ENCODE measurements around the gene ZNF609.
A peak's percentile ranks its signal among the peaks of the same experiment; 100 is the strongest.

Gene ZNF609

DNA sequence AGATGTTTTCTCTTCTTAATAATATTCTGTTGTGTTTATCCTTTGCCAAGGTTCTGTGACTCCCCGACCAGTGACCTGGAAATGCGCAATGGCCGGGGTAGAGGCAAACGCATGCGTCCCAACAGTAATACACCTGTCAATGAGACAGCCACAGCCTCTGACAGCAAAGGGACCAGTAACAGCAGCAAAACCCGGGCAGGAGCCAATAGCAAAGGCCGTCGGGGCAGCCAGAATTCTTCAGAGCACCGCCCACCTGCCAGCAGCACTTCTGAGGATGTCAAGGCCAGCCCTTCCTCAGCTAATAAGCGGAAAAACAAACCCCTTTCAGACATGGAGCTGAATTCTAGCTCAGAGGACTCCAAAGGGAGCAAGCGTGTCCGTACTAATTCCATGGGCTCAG lies 213.5 kb downstream of the ZNF609 start:
- no peak for DNase-seq

GRCh38 chr15:64678126-64678819 lies 217.9 kb downstream of the ZNF609 start:
- DNase-seq = no peak

DNA sequence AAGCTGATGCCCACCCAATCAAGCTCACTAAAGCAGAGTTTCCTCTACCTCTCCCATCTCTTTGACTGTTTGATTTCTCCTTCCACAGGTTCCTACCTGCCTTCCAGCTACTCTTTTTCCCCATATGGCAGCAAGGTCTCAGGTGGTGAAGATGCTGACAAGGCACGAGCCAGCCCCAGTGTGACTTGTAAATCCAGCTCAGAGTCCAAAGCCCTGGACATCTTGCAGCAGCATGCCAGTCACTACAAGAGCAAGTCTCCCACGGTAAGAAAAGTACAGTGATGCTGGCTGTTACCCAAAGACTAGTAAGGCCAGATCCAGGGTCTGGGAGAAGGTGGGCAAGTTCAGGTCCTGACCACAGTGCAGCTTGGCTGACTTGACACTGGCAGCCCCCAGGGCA lies 219.7 kb downstream of the ZNF609 start:
- DNase-seq = no peak

DNA sequence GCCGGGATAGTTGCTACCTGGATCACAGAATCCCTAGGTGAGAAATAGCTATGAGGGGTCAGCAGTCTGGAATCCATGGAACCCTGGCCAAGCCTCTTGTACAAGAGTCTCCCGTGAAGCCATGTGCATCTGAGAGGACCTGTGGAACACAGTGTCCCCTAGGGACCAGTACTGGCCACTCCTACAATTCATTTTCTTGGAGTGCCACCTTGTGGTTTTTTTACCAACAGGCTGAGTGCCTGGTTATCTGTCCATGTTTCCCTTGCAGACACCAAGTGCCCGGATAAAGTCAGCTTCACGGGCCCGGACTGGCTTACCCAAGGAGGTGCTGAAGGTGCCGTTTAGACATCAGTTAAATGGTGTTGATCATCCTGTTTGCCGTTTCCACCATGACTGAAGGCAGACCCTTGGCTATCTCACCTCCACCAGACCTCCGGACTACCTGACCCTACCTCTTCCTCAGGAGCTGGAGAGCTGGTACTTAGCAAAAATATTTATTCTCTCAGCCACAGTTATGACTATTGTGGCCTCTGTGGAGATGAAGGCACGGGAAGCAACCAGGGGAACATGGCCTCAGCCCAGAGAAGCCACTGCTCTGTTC lies 221.1 kb downstream of the ZNF609 start:
- DNase-seq = no peak

- no peak for DNase-seq
Measured at GRCh38 chr15:64682255-64682654, 221.9 kb downstream of the ZNF609 start.

DNA sequence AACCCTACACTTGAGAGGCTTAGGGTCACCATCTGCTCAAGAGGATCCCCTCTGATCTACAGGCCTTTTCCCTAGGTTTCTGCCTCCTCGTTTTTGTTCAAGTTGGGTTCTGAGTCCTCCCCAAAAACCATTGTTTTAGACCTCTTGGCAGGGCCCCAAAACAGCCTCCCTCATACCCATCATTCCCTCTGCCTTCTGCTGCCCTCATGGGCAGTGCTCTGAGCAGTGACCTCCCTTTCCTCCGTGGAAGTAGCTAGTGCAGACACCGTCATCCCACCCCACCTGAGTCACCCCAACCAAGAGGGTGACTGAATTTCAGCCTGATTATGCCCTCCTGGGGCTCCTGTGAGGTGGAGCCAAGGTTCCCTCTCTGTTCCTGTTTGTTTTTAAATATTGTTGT lies 223.0 kb downstream of the ZNF609 start:
- no peak for DNase-seq

- no peak for DNase-seq
Measured at GRCh38 chr15:64685230-64685888, 225.0 kb downstream of the ZNF609 start.

DNA sequence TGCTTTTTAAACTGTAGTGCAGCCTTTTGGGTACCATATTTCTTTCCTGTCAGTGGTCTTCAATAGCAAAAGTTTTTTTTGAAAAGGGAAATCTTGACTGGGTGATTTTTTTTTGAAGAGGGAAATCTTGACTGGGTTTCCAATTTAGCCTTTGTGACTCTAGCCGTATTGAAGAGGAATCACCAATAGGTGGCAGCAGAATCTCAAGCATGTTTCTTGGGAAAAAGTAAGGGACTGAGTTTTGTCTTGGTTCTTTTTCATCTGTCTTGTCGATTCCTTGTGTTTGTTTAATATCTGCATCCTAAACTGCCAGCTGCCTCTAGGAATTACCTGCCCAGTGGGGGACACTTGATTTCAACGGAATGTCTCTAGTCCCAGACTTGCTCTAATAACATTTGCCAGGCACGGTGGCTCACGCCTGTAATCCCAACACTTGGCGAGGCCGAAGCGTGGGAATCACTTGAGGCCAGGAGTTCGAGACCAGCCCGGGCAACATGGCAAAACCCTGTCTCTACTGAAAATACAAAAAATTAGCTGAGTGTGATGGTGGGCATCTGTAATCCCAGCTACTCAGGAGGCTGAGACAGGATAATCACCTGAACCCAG lies 225.9 kb downstream of the ZNF609 start:
- no peak for DNase-seq

DNA sequence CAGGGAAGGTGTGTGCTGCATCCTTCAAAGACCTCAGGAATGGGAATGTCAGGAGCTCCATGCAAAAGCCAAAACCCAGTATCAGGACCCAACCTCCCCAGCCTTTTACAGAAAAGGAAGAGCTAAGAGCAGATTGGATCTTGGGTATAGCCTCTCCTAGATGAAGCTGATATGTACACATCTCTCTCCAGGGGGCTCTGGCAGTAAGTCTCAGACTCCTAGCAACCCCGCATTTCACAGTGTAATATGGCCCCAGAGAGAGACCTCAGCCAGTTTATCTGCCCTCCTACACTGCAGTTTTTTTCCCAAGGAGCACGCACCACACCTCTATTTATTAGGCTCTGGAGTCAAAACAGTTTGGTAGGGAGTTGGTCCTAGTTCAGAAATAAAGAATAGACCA lies 226.8 kb downstream of the ZNF609 start:
- no peak for DNase-seq

DNA sequence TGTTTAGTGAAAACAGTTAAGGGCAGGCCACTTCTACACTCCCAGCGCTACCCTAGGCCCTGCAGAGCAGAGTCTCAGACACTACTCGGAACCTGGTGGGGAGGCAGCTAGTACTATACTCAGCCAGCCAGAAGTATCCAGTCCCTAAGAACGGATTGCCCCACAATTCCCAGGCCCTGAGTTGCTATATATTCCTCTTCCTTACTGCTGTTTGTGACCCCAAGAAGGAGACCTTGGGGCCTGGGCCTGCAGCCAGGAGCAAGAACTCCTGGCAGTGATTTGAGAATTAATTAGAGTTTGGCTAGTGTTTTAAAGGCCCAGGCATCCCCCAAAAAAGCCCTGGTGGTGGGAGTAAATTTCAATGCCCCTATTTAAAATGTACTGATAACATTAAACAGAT lies 227.3 kb downstream of the ZNF609 start:
- DNase-seq = no peak

DNA sequence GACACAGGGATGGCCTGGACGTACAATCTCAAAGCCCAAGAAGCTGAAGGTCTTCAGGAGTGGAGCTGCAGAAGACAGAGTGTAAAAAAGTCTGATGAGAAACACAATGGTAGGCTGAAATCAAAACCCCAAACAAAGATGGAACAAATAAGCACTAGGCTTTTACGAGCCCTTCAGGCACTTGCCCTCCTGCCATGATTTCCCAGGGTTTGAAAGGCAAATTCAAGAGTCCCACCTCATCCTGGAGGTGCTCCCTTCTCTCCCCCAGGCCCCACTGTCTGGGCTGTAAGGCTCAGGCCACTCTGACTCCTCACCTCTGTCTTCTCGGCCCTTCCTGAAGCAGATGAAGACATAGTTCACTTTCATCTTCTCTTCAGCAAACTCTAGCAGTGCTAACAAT lies 228.4 kb downstream of the ZNF609 start:
- no peak for DNase-seq

DNA sequence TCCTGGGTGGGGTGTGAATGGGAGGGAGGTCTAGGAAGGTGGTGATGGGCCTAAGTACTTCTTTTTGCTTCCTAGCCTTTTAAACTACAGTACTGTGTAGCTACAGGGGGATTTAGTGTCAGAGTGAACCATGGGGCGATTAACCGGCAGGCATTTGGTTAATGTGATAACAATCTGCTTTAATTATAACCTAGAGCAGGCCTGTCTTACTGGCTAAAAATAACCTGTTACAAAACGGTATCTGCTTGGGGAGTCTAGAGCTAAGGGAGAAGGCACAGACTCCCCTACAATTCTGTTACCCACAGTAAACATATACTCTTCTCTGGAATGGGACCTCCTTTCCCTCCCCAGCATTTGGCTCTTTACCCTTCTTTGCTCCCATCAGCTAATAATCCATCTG lies 229.6 kb downstream of the ZNF609 start:
- no peak for DNase-seq

DNA sequence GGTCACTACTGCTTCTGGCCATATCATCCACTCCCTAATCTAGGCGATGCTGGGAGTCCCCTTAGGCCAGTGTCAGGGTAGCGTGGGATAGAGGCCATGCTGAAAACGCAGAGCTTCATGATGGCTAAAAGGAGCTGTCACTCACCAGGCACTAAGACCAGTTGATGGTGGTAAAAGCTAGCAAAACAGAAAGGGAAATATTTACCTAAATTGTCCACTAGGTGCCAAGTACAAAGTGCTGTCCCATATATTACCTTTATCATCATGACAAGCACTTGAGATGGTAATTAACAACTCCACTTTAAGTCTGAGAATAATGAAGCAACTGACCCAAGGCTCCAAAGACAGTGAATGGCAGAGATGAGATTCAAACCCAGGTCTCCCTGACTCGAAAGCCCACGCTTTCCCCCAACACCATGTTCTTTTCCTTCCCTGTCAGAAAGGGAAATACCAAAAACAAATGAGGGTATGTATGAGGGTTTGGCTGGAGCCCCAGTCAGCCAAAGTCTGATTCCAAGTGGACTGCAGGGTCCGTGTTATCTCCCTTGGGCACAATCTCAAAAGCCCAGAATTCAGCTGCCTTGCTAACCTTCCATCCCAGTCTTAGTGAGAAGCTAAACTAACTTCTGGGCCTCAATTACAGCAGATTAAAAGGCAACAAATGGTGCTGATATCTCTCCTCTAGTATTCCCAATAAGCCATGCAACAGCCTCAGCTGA lies 230.4 kb downstream of the ZNF609 start:
- no peak for DNase-seq

GRCh38 chr15:64691896-64692565 lies 231.7 kb downstream of the ZNF609 start:
- DNase-seq = no peak

- no peak for DNase-seq
Measured at GRCh38 chr15:64693134-64693533, 232.8 kb downstream of the ZNF609 start.

GRCh38 chr15:64694816-64695215 lies 234.4 kb downstream of the ZNF609 start:
- no peak for DNase-seq

DNA sequence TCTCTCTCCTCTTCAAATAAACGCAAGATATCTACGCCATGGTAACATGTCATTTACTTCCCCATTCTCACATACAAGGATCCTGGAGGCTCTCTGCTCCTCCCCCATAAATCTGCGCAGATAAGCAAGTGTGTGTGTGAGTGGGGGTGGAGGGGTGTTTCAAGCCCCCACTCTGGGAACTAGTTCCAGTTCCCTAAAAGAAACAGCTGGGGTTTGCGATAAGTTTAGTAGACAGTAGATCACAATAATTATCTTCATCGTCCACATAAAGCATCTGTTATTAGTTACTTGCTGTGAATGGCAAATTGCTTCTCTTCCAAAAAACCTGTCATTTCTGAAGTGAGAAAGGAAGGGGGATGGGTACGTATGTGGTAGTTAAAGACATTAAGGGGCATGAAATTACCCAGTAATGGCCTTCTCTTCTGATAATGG lies 235.2 kb downstream of the ZNF609 start:
- no peak for DNase-seq

DNA sequence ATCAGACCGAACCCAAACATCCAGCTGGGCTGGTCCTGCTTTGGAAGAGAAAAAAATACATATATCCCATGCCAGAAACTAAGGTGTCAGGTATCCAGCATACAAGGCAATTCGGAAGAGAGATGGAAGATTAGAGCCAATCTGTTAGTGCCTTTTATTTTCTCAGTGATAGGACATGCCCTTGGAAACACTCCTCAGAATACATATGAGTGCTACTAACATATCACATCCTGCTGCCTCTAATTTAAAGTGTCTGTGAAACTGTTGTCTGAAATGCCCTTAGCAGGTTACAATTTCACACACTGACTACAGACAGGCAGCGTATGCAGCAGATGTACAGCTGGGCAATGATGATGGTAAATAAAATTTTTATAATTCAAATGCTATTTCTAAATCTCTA lies 236.1 kb downstream of the ZNF609 start:
- DNase-seq = no peak

- DNase-seq = peak; percentile 72
Measured at GRCh38 chr15:64697911-64698369, 237.6 kb downstream of the ZNF609 start.

GRCh38 chr15:64698823-64699222 lies 238.4 kb downstream of the ZNF609 start:
- DNase-seq = no peak

- no peak for DNase-seq
Measured at GRCh38 chr15:64699751-64700388, 239.5 kb downstream of the ZNF609 start.

- DNase-seq = no peak
Measured at GRCh38 chr15:64701051-64701450, 240.7 kb downstream of the ZNF609 start.
